ENCODE results near the gene MARCHF2.

The MARCHF2 gene

DNA sequence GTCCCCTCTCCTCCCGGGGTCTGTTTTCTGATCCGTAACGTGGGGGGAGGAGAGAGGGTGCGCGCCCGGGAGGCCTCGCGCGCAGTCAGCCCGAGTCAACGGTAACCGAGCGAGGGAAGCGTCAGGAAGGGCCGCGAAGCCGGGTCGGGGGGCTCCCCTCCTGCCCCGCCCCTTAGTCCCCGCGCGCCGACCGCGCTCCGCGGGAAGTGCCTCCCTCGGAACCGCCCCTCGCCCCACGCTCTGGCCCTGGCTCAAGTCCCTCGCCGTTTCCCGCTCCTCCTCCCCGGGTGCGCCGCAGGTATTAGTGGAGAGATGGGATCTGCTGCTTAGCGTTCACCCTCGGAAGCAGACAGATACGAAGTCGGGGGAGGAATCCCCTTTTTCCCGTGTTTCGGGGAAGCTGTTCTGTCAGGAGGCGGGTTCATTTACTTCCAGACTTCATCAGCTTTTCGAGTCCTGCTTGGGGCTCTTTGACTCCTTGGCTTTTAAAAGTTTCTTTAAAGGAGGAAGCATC lies 32.4 kb downstream of the MARCHF2 start:
- TF ChIP-seq, protein P1, sequence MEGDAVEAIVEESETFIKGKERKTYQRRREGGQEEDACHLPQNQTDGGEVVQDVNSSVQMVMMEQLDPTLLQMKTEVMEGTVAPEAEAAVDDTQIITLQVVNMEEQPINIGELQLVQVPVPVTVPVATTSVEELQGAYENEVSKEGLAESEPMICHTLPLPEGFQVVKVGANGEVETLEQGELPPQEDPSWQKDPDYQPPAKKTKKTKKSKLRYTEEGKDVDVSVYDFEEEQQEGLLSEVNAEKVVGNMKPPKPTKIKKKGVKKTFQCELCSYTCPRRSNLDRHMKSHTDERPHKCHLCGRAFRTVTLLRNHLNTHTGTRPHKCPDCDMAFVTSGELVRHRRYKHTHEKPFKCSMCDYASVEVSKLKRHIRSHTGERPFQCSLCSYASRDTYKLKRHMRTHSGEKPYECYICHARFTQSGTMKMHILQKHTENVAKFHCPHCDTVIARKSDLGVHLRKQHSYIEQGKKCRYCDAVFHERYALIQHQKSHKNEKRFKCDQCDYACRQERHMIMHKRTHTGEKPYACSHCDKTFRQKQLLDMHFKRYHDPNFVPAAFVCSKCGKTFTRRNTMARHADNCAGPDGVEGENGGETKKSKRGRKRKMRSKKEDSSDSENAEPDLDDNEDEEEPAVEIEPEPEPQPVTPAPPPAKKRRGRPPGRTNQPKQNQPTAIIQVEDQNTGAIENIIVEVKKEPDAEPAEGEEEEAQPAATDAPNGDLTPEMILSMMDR (IDR thresholded peaks at IDR 0.05; ENCODE audit: borderline replicate concordance, insufficient read depth, low read depth, low read length), result no peak
- peak overlapping the region; percentile 99 for H3K4me3 ChIP-seq (ENCODE audit: low read depth, low read length)

DNA sequence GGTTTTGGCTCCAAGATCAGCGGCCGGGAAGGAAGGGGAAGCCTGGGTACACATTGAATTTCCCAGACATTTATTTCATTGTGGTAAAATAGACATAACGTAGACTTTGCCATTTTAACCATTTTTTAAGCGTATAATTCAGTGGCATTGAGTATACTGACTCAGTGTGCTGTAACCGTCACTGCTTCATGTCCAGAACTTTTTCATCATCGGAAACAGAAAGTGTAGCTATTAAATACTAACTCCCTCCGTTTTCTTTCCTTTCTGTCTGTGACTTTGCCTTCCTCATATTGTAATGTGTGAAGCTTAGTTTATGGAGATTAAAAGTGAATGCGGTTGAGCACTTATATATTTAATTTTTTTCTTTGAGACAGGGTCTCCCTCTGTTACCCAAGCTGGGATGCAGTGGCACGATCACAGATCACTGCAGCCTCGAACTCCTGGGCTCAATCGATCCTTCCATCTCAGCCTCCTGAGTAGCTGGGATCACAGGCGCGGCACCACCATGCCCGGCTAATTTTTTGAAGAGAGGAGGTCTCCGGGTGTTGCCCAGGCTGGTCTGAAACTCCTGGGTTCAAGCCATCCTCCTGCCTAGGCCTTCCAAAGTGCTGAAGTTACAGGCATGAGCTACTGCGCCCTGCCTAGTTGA lies 33.1 kb downstream of the MARCHF2 start:
- peak overlapping the region; percentile 99 for H3K4me3 ChIP-seq (ENCODE audit: low read depth, low read length)
- TF ChIP-seq, protein P1 (IDR thresholded peaks at IDR 0.05; ENCODE audit: borderline replicate concordance, insufficient read depth, low read depth, low read length), result no peak

DNA sequence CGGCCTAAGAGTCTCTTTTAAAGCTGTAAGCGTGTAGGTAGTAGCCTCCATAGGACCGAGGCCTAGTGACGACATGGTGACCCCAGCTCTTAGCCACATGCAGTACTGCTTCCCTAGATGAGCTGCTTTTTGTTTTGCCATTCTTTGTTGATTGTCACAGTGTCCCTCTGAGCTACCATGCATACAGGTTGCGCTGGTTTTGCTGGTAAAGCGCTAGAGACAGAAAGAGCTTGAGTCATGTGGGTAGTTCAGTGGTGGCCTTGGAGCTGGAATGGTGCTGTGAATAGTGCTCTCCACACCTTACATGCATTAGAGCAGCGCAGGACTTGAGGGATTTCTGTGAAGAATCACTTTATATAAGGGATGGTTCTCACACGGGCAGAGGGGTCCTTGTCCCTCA lies 36.7 kb downstream of the MARCHF2 start:
- TF ChIP-seq, protein P1 (IDR thresholded peaks at IDR 0.05; ENCODE audit: borderline replicate concordance, insufficient read depth, low read depth, low read length), result no peak
- H3K4me3 ChIP-seq (ENCODE audit: low read depth, low read length), result no peak overlapping the region

DNA sequence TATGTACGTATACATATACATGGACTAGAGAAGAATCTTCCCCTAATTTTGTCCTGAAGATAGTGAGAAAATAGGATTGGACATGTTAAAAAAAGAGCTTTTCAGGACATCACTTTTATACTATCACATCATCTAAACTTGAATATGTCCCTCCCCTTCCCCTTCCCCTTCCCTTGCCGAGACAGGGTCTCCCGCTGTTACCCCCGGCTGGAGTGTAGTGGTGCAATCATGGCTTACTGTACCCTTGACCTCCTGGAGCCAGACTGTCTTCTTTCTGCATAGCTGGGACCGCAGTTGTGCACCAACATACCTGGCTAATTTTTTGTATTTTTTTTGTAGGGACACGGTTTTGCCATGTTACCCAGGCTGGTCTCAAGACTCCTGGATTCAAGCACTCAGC lies 38.3 kb downstream of the MARCHF2 start:
- TF ChIP-seq, protein P1 (IDR thresholded peaks at IDR 0.05; ENCODE audit: borderline replicate concordance, insufficient read depth, low read depth, low read length), result no peak
- H3K4me3 ChIP-seq (ENCODE audit: low read depth, low read length), result no peak overlapping the region

DNA sequence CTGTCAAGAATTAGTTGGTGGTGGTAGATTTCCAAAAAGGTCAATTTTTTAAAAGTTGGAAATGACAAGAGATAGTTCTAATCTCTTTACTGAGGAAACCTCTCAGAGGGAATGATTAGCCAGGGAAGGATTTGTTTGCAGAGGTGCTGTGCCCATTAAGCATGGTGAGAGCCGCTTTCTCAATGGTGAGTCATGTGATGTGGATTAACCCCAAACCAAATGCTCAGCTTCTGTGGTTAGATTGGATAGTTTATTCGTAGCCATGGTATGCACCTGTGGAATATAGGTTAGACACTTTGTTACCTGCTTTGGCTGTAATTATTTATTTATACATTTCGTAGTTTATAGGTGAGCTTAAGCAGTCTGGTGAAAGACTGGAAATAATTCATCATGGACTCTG lies 38.8 kb downstream of the MARCHF2 start:
- H3K4me3 ChIP-seq (ENCODE audit: low read depth, low read length), result no peak overlapping the region

DNA sequence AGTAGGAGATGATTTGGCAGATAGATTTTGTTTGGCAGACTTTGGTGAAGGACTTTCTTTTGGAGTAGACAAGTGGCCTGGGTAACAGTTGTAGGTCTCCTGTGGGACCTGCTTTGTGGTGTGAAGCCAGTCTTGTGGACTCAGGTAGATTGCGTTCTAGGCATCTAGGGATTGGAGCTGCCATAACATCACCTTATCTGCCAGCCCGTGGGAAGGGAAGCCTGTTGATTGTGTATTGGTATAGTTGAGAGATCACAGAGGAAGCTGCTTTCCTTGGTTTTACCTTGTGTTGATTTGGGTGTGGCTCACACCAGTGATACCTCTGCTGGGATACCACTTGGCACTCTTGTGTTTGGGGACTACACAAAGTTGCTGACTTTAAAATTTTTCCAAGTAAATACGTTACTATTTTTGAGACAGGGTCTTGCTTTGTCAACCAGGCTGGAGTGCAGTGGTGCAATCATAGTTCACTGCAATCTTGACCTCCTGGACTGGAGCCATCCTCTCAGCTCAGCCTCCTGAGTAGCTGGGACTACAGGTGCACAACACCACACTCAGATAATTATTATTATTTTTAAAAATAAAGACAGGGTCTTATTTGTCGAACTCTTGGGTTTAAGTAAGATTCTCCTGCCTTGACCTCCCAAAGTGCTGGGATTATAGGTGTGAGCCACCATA lies 39.5 kb downstream of the MARCHF2 start:
- H3K4me3 ChIP-seq (ENCODE audit: low read depth, low read length), result no peak overlapping the region
- TF ChIP-seq, protein P1 (IDR thresholded peaks at IDR 0.05; ENCODE audit: borderline replicate concordance, insufficient read depth, low read depth, low read length), result no peak

More for the DNA sequence above, 38.8 kb downstream of the MARCHF2 start:
- TF ChIP-seq, protein P1 (IDR thresholded peaks at IDR 0.05; ENCODE audit: borderline replicate concordance, insufficient read depth, low read depth, low read length), result no peak

DNA sequence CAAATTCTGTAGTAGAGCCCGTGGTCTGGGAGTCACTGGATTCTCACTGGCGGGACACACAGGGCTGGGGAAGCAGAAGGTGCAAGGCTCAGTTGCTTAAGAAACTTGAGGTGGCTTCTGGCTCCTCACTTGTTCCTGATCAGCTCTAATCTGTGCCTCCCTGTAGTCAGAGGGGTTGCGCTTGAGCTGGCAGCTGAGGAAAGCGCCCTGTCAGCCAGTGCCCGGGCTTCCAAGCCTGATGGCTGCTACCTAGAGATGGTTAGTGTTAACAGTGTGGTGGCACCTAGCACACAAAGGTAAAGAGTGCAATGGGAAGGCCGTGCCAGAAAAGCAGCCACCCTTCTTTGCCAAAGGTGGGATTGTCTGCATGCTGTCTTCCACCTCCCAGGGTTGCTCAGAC lies 40.5 kb downstream of the MARCHF2 start:
- TF ChIP-seq, protein P1 (IDR thresholded peaks at IDR 0.05; ENCODE audit: borderline replicate concordance, insufficient read depth, low read depth, low read length), result no peak
- no peak overlapping the region for H3K4me3 ChIP-seq (ENCODE audit: low read depth, low read length)
